HG02884 (cell line): ENCODE data around the gene LARP1.
"Not testable (repeated sequence)": the region's sequence is repeated elsewhere in the genome, so short reads cannot be mapped to it uniquely, and the experiment has no call there.

ENCODE experiments used
- ATAC-seq: cut with Tn5 transposase; IDR thresholded peaks from one replicate; pipeline ENCODE4 v1.9.1; 2021; ENCODE audit warnings: mild to moderate bottlenecking, moderate library complexity; ENCODE audit not compliant: unreplicated experiment

The LARP1 gene

GRCh38 chr5:154759868-154760267, 4.7 kb downstream of the LARP1 start:
- ATAC-seq, result not testable (repeated sequence)

DNA sequence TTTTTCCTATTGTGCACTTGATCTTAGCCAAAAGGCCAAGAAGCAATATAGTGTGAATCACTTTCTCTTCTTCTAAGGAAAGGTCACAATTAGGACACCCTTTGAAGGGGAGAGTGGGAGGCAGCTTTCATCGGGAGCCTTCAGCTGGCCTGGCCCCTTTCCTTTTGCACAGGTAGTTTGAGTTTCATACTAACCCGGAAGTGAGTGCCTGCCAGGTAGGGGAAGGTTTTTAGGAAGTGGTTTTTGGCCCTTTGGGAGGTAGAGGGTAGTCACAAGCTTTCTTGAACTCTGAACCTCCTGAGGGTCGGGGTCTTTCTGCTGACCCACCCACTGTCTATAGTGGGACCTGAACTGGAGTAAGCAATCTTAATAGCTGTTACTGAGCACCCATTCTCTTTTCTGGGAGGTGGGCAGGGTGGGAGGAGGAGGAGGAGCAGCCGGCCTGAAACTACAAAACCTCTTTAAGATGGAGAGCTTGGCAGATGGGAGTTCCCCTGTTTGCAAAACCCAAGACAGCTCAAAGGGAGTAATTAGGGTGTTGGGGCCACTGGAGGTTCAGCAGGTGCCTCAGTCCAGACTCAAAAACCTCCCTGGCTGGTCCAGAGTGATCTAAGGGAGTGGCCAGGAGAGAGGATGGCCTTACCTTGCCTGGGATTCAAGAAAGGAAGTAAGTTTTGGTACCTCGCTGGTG, 6.0 kb downstream of the LARP1 start:
- ATAC-seq, result peak; percentile 52

DNA sequence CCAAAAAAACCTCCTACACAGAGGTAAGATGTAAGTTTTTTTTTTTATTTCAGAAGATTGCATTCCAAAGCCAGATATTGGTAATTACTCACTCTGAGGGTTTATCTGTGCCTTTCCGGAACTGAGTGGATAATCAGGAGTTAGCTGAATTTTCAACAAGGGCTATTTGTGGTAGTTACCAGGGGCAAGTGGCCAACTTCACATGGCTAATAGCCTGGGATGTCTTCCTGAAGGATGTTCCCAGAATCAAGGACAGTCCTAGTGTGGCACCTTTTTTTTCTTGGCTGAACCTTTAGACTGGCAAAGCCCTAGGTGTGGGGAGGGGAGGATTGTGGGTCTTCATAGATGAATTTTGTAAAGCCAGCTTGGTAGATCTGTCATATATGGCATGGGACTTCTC, 7.1 kb downstream of the LARP1 start:
- no peak for ATAC-seq

GRCh38 chr5:154762700-154763099, 7.5 kb downstream of the LARP1 start:
- ATAC-seq, result no peak

- no peak for ATAC-seq
Measured at GRCh38 chr5:154764967-154765366, 9.8 kb downstream of the LARP1 start.

DNA sequence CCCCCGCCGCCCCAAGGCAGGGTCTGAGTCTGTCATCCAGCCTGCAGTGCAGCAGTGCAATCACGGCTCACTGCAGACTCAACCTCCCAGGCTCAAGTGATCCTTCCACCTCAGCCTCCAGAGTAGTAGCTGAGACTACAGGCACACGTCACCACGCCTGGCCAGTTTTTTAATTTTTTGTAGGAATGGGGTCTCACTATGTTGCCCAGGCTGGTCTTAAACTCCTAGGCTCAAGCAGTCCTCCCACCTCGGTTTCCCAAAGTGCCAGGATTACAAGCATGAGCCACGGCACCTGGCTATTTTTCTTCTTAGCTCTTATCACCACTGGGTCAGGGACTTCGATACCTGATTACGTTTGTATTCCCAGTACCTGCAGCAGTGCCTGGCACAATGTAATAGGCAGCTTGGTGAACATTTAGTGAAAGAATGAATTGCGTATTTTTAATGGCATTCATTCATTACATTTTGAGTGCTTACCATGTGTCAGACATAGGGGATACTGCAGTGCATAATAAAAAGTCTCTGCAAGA, 10.3 kb downstream of the LARP1 start:
- no peak for ATAC-seq

GRCh38 chr5:154766558-154767281, 11.5 kb downstream of the LARP1 start:
- no peak for ATAC-seq

DNA sequence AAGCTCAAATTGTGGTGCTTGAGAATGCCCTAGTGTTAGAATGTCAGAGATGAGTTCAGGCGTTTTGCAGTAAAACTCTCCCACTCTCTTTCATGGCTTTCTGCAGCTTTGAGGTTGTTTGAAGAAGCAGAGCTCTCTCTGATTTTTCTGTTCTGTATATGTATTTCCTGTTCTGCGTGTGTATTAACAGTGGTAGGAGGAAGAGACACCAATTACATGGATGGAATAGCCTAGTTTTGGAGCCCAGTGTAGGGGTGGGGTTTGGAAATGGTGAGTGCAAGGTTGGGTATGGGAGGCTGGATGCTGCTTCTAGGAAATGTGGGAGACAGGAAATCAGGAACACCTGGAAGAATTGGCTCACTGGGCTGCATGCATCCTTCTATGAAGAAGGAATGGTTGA, 12.4 kb downstream of the LARP1 start:
- ATAC-seq, result no peak

GRCh38 chr5:154768207-154768606, 13.0 kb downstream of the LARP1 start:
- no peak for ATAC-seq

DNA sequence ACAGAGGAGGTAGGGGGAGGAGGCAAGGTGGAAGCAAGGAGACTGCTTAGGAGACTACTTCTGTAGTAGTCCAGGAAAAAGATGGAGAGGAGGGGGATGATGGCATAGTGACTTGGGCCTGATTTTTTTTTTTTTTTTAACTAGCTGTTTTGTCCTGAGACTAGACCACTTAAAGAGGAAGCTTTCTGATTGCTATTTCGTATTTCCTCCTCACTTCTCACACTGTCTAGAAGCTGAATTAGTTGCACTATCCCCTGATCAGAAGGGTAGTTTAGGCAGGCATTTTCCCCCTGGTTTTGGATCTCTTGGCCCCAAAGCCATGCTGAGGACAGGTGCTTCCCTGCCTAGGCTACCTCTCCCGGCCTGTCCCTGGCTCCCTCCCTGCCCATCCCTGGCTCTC, 14.9 kb downstream of the LARP1 start:
- ATAC-seq, result no peak

GRCh38 chr5:154771383-154771901, 16.3 kb downstream of the LARP1 start:
- no peak for ATAC-seq

- no peak for ATAC-seq
Measured at GRCh38 chr5:154773326-154773725, 18.1 kb downstream of the LARP1 start.

DNA sequence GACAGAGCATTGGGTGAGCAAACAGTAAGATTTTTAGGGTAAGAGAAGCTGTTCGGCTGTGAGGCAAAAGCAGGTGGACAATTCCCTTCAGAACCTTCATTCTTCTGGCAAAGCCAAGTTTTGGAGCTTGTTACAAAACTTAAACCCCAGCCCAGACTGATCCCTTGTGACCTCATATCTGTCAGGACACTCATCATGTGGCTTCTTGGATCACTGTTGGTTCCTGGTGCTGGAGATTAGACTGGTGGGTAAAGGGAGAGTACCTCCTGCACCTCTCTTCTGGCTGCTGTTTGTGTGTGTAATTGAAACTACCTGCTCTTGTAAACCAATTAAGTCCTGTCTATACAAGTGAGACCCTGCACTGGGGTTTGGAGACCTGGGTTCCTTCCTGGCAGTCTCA, 21.0 kb downstream of the LARP1 start:
- ATAC-seq, result no peak

DNA sequence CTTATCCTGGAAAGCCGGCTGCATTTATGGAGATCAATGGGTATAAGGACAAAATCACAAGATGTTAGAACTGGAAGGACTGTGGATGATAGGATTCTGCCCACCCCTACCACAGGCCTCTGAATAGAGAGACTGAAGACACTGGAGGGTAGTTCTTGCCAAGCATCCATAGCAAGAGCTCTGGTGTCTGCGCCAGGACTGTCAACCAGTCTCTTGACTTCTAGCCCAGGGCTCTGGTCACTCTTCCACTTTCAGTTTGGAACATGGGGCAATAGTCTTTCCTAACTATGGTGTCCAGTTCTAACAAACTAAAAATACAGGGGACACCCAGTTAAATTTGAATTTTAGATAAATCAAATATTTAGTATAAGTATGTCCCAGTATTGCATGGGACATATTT, 23.4 kb downstream of the LARP1 start:
- ATAC-seq, result no peak

DNA sequence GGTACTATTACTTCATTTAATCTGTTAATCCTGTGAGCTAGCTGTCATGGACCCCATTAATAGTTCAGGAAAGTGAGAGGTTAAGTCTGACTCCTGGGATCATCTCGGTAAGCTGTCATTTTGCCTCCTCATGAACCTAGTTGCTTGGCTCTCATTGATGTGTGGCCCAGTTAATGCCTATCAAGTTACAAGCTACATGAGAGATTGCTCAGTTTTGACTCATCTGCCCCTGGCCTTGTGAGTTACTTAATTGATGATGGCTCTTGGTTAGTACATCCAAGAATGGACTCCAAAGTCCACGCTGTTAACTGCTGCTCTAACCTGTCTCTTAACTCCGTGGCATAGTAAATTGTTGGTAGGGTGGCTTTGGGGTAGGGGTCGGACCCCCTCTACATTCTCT, 23.9 kb downstream of the LARP1 start:
- ATAC-seq, result no peak

DNA sequence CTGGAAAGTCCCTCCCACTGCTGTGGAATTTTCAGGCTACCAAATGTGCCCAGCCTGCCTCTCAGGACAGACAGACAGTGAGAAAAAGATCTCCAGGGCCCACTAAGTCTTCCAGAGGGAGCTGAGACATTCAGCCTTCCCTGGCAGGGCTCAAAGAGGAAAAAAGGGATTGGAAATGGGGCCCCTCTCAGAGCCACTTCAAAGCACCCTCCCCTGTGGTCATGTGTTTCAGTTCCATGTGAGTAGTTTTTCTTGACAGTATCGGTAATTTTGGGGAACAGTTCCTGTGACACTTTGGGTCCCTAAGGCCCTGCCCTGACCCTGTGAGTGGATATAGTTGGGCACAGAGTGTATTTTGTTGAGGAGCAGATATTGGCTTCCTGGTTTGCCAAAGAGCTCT, 25.0 kb downstream of the LARP1 start:
- no peak for ATAC-seq

- ATAC-seq, result no peak
Measured at GRCh38 chr5:154782326-154782725, 27.1 kb downstream of the LARP1 start.

DNA sequence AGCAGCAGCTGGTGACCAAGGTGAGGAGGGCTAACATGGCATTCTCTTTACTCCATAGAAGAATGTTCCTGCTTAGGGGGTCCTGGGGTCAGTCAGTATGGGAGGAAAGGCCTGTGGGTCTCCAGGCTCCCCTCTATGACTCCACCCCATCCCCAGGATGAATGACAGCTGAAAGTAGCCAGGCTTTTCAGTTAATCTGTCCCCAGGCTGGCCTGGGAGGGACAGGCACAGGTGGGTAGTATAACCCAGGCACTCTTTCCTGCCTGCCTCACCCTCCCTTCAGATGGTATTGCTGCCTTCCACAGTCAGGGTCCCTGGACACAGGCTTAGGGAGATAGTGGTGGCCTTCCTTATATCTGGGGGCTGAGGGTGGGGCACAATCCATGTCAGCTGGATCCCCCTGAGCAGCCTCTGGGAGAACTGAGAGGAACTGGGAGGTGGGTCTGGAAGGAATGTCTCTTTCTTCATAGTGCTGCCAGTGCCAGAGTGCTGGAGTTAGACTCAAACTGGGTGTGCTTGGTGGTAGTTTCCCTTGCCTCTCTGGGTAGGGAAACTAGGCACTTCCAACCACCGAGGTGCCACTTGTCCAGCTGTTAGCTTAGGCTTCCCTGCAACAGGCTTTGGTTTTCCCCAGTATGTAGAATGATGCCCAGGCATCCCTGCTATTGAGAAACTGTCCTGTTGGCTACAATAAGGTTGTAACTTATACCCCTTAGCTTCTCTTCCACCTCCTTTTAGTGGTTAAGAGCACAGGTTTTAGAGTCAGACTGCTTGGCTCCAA, 27.8 kb downstream of the LARP1 start:
- ATAC-seq, result no peak

- ATAC-seq, result no peak
Measured at GRCh38 chr5:154783774-154784460, 28.7 kb downstream of the LARP1 start.

DNA sequence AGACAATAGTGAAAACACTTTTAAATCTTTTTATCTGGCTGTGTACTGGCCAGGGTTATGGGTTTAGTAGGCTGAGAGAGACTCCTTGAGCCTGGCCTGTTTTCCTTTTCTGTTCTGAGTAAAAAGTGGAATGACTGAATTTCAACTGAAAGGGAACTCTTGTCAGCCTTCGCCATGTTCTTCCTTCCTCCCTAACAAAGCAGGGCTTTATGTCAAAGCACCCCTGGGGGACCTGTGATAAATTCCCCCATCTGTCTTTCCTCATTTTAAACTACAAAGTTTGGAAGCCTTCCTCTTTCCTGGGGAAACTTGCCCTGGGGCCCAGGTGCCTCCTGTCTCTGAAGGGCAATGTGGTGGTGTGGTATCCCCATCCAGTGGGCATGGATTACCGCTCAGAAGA, 29.7 kb downstream of the LARP1 start:
- ATAC-seq, result no peak

DNA sequence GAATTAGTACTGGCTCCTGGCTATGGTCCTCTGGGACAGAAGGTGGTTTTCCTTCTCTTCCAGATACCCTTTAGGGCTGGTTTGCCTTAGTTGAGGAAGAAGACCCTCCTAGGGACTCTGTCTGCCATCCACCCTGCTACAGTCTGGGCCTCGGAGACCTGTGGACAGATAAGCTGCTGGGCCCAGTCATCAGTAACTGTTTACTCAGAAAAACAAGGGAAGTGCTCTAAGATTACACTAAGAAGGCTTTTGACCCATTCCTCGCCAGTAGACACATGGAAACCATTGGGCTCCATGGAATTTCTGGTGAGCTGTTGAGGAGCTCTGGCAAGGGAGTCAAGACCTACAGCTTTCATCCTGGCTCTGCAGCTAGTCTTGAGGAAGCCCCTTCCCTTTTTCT, 31.2 kb downstream of the LARP1 start:
- ATAC-seq, result no peak
